HG02763 (cell line): ENCODE results near the gene TFF3.

Source experiments
- ATAC-seq: cut with Tn5 transposase; IDR thresholded peaks from one replicate; pipeline ENCODE4 v1.9.1; 2021; ENCODE audit warnings: mild to moderate bottlenecking, moderate library complexity; ENCODE audit not compliant: unreplicated experiment

Gene TFF3

DNA sequence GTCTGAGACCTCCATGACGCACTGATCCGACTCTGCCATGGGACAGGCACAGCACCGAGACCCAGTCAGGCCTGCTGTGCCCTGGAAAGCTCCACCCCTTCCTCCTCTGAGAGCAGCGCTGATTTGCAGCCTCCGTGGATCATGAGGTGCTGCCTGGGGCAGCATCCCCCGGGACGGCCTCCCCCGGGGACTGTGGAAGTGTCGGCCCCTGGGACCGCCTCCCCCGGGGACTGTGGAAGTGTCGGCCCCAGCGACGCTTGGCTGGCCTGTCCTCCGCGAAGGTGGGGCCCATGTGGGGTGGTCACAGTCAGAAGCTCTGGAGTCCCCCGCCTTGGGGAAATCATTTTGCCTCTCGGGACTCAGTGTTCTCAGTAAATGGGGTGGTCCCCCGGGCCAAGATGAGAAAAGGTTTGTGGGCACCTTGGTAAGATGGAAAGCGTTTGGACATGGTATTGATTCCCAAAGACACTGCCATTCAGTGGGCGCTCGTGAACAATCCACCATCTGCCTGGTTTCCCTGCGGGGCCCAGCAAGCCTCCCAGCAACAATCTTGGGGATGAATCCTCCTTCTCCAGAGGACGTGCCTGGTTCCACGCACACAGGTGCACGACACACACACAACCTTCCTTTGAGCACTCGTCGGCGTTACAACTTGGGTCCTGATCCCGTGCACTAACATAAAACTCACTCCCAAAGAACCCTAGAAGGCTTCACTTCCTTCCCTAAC, 32.6 kb upstream of the TFF3 start:
- no peak for ATAC-seq

DNA sequence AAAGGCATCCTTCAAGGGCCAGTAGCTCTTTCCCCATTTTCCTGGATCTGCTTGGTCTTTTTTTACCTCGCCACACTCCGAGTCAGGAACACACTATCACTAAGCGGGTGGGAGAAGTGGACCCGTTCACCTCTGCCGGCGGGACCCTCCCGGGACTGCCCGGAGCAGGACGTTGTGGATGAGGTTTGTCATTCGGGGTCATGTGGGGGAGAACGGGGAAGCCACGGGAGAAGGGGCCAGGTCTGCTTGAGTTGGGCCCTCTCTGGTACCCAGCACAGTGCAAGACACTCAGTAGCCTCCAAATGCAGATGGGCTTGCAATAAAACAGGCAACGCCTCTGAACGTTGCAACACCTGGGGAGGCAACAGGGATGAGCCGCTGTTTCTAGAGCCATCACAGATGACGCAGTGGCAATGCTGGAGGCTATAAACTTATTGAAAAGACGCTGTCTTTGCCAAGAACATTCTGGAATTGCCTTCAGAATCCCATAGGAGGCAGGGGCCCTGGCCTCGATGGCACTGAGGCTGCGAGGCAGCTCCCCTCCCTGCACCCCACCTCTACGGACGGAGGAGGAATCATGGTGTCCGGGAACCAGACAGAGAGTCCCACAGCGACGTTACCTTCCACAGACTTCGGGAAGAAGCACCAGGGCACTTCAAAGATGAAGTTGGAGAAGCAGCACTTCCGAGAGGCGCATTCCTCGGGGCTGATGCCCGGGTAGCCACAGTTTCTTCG, 31.8 kb upstream of the TFF3 start:
- no peak for ATAC-seq

DNA sequence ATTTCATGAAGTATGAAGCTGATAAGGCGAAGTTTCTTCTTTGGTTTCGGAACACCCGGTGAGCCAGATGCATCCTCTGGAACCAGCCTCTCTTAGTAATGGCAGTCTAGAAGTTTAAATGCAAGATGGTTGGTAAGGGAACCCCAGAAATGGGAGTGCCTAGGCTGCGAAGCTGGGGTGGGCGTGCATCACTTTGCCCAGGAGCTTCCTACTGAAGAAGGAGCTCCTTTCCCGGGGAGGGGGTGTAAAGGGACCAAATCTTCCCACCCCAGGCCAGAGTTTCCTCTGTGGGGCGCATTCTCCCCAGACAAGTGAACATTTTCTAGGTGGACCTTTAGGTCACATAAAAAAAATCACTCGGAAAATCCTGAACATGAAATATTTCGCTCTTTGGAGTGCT, 31.2 kb upstream of the TFF3 start:
- no peak for ATAC-seq

DNA sequence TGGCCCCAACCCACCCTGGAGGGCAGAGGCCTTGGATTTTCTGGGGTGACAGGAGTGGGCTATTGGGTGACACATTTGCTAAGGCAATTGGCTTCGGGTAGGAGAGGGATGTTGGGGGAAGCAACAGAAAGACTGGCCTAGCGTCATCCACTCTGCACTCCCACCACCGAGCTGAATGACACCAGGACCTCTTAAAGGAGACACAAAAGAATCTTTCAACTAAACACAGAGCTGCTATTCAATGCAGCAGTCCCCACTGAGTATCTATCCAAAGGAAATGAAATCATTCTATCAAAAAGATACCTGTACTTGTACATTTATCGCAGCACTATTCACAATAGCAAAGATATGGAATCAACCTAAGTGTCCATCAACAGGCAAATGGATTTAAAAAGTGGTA, 29.4 kb upstream of the TFF3 start:
- ATAC-seq, result no peak

DNA sequence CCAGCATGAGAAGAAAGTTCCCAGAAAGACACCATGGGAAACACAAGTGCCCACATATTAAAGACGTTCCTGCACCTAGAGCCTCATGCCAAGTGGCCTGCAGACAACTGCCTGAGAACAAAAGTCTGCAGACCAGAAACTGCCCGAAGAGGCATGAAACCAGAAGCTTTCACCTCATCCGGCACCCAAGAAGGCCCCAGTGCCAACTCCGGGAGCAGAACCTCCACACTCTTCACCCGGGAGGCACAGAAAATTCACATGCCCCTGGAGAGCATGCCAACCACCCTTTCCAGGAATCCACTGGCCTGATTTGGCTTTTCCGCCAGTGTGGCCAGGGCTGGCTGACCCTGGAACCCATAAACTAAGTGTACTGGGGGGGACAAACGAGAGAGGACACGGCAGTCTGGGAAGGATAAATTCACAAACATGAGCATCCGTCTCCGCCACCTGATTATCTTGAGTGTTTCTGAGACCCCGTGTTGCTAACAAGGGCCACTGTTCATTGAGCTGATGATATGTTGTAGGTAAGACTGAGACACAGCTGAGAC, 28.8 kb upstream of the TFF3 start:
- no peak for ATAC-seq

DNA sequence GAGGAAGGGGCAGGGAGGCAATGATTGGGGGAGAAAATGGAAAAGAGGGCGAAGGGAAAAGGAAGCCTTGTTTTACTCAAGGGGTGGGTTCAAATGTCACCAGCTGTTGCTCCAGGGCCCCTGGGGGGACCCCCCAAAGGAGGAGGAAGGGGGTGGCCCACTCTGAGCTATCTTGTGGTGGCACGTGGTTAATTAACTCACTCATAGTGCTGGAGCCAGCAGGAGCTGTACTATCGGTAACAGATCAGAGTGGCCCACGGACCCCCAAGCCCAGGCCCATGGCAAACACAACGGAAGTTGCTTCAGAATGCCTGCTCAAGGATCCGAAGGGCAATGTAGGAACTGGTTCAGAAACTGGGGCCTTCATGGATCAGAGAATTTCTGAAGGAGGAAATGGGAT, 28.3 kb upstream of the TFF3 start:
- ATAC-seq, result no peak

DNA sequence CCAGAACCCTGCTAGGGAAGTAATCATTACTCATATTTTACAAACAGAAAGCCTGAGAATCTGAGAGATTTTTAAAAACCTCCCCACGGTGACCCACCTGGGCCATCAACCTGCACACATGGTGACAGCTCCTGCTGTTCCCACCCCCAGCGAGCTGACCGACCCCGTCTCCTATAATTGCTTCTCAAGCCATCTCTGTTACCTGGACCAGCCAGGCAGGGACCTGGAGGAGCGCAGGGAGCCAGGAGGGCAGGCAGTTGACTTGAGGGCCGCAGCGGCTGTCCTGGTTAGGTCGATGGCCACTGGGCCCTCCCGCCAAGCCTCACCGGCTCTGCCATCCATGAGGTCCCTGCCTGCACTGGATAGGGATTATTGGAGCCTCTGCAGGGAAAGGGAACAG, 27.9 kb upstream of the TFF3 start:
- no peak for ATAC-seq

DNA sequence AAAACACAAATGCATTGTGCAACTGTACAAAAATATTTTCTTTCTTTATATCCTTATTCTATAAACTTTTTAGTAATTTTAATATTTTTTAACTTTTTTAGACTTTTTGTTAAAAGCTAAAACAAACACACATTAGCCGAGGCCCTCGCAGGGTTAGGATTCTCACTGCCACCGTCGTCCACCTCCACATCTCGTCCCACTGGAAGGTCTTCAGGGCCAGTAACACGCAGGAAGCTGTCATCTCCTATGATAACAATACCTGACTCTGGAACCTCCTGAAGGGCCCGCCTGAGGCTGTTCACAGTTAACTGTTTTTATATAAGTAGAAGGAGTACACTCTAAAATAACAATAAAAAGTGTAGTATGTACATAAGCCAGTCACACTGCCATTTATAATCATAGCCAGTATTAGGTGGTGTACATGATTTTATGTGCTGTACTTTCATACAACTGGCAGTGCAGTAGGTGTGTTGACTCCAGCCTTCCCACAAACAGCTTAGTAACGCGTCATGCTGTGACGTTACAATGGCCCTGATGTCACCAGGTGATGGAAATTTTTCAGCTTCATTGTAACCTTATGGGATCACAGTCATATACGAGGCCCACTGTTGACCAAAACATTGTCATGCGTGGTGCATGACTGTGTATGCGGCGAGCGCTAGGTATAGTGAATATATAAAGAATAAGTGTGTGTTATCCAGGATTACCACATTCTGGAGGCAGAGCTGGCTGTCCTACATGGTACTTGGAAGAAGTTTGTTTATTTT, 26.8 kb upstream of the TFF3 start:
- no peak for ATAC-seq

DNA sequence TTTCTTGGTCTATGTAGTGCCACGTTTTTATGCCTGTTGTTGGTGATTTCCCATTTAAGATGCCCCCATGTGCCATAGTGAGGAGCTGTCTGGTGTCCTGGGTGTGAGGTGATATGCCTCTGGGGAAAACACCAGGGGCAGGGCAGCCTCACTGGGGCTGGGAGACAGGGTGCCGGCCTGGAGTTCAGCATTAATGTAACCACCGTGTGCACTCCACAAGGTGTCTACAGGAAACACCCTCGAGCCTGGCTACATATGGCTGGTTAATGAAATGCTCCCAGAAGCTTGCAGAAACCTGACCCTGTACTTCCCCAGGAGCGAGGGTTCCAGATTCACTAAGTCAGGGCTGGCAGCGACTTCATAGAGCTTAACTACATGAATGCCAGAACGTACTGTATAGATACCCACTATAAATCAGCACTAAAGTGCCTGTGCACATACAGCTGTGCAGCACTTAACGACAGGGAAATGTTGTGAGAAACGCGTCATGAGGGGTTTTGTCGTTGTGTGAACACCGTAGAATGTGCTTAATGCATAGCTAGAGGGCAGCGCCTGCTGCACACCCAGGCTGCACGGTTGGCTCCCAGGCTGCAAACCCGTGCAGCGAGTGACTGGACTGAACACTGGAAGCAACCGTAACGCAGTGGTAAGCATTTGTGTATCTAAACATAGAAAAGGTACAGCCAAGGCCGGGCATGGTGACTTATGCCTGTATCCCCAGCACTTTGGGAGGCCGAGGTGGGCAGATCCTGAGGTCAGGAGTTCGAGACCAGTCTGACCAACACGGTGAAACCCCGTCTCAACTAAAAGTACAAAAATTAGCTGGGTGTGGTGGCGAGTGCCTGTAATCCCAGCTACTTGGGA, 25.2 kb upstream of the TFF3 start:
- no peak for ATAC-seq

DNA sequence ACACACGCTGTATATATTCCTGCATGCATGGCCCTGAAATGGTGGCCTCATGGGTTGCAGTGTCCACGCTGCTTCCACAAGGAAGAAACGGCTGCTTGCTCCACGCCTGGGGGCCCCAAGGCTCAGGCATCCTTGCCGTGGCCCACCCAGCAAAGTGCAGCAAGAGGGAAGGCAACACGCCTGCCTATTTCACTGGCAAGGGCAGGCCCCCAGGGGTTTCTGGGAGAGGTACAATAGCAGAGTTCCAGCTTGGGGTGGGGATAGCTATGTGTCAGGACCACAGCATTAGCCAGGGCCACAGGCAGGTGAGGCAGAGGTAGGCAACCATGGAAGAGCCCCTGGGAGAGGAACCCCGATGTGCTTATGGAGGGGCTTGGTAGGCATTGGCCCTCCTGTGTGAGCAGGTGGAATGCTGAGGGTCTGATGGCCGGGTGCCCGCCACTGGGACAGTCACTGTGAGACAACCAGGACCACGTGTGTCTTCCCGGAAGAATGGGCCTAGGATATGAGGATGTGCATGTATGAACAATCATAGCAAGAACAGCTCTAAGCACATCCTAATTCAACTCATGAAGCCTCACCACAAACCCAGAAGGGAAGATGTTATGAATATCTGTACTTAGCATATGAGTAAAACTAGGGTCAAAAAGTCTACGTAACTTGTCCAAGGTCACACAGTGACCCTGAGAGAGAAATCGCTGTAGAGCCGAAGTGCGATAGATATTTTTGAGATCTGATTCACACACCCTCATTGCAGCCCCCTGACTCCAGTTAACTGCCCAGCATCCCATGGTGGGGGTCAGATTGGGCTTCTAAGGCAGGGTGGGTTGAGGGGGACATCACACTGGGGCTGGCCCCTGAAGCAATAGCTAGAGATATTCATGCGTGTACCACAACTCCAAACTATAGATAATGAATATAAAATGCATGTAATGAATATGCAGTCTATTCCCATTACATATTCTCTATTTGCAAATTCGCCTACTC, 23.8 kb upstream of the TFF3 start:
- ATAC-seq, result no peak

DNA sequence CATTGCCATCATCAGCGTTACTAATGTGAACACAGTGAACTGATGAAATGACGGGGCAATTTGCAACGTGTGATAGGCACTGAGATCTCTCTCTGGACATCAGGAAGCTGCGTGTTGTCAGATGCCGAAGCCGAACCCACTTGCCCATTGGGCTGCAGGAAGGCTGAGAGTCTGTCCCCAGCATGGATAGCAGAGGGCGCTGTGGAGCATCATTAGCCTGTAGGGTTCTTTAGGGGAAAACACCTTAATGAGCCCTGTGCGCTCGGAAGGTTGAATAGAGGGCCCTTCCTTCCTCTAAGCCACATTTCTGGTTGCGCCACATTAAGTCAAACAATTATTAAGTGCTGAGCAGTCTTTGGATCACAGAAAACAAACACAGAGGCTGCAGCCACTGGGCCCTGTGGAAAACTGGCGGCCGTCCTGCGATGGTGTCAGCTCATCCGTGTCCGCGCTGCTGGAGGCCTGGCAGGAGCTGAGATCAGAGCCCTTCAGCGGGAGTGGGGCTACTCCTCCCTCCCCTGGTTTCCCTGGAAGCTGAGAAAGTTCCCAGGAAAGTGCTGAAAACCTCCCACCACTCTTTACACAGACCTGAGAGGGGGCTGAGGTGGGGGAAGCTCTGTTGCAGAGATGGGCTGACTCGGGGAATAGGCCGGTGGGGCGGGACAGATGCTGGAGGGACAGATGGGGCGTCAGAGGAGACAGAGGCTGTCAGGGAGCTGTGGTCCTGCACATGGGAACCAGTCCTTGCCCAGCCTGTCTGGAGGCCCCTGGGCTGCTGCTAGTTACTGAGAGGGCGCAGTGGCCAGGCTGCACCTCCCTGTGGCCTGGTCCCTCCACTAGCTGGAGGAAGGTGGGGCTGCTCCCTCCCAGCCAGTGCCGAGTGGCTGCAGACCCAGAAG, 22.9 kb upstream of the TFF3 start:
- no peak for ATAC-seq

DNA sequence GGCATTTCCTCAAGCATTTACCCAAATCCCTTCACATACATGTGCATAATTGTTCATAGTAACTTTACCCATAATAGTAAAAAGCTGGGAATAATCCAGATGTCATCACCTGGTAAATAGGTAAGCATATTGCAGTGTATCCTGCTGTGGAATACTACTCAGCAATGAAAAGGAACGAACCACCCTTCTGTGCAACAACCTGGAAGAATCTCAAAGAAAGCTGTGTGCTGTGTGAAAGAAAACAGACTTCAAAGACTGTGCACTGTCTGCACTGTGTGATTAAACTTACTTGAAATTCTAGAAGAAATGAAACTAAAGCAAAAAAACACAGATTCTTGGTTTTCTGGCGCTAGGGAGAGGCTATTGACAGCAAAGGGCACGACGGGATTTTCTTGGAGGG, 22.1 kb upstream of the TFF3 start:
- no peak for ATAC-seq

DNA sequence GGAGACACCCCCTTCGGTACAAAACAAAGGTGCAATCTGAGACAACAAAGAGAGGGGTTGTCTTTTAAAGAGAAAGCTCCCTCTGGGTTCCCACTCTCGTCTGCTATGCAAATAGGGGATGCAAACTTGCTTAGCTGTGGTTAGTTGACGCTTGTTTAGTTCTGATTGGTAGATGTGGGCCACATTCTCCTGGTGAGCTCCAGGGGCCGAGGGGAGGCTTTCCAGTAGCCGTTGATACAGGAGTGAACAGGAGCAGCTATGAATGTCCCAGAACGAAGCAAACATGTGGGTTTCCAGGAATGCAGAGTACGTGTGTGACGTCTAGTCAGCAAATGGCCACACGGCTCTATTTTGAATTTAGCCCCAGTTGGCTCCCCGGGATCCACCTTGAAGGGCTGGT, 20.8 kb upstream of the TFF3 start:
- no peak for ATAC-seq

DNA sequence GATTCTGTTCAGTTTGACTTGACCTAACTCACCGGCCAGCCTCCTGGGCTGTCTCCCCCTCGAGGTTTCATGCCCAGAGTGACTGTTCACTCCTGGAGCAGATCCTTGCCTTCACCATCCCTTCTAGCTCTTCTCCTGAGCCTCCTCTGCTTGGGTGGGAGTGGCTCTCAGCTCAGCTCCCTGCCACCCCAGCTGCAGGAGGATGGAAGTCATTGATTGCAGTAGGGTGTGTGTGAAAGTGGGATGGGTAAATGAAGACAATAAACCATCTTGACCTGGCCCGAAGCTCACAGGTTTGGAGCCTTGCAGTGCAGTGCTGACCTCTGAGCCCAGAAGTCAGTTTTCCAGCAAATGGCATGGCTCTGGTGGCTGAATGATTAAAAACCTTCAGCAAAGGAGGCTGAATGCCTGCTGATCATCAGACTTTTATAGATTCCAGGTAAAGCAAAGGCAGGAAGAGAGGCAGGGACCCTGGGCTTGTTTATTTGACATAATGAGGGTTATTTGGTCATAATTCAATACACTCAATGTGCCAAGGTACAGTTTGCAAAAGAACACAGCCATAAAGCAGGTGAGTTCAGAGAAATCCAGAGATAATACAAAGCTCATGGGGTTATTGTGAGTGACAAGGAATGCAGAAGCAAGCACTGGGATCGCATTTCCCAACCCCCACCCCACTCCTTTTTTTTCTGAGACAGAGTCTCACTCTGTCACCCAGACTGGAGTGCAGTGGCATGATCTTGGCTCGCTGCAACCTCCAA, 17.5 kb upstream of the TFF3 start:
- no peak for ATAC-seq

DNA sequence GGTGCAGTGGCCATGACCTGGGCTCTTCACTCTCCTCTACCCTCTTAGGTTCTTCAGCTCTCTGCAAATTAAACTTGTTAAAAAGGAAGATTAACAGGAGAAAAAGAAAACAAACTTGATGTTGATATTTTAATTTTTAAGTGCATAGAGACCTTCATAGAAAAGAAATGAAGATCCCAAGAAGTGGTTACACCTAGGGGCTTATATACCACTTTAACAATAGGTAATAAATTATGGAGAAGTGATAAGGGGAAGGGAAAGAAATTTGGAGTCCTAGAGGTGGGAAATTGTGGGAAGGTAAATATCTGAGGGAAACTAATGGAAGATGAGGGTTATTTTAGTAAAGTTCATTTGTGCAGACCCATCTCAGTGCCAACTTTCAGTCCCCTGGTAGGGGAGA, 16.5 kb upstream of the TFF3 start:
- ATAC-seq, result no peak

DNA sequence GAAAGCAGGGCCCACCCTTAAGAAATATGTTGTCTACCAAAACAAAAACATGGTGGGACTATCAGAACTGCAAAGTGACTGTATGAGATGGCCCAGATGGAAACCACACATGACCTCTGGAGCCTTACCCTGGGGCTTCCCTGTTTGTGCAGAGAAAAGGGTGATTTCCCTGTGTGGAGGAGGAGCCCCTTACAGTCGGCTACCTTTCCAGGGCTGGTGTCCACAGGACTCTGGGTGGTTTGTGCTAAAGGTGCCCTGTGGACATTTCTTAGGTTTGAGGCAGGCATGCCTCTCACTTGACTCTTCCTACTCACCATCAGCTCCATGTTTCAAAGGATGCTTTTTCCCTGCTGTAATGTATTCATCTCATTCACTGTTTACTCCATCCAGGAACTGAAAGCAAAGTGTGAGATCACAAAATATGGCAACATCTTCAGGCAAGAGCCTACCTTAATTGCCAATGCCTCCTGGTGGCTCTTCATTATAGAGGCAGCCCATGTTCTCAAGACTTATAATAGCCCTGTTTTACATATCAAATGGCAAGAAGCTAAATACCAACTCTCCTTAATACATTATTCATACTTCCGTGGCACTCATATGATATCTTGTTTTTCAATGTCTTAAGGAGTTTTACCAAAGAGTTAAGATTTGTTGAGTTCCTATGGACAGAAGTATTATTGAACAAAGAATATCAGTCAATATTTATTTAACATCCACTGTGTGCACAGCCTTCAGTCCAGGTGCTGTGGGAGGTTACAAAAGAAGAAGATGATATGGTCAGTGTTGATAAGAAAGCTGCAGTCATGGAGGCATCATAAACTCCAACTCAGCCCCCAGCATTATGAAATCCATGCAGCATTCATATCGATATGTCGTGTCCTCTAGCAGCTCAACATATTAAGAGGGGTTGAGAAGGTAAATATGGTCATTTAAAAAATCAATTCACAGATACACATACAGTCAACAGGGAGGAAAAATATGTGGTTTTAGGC, 15.5 kb upstream of the TFF3 start:
- ATAC-seq, result no peak

DNA sequence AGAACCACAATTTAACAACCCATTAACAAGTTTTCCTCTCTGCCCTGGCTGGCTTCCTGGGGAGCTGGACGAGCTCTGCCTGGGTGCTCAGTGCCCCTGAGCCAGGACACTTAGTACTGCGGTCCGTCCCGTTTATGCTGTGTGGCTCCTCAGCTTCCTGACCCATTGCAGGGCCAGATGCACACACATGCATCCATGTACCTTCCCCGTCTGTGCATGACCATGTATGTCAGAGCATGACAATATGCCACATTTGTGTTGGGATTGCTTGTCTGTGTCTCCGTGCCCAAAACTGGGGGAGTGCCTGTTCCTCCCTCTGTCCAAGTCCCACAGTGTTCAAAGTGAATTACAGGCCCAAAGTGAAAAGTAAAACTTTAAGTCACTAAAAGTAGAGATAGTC, 9.7 kb upstream of the TFF3 start:
- no peak for ATAC-seq
